ENCODE results near the gene HAUS1. TPM values are rescaled to one million over a fixed set of nuclear protein-coding genes. Genes with fewer than 3 reads are reported as not detected.

Gene HAUS1
- total and polyA plus RNA-seq, 2 of the 8 experiments (the other 6 are each of a cell fraction or from before 2014, with no cell fraction given): 104 TPM

GRCh38 chr18:46095532-46095931 lies 8.7 kb upstream of the HAUS1 start:
- H4K20me1 ChIP-seq (replicated peaks in 1 of 2; ENCODE audit: control insufficient read depth in 1 of 2, insufficient read depth in 2 of 2, low read length in 2 of 2): peaks cover 1 to 8% of the 10 kb centered on the region in 2 experiments
- no peak overlapping the region for H2BK120ac ChIP-seq (replicated peaks; ENCODE audit: low read depth, low read length)
- no peak overlapping the region for H2BK12ac ChIP-seq (ENCODE audit: low read depth, low read length)
- ChIA-PET CTCF (ENCODE audit: partially characterized antibody) (interaction anchor here (2.3 kb wide), 1 partner anchor 22 kb away, joined by 8 read pairs; no protein-coding TSS in a partner anchor), POLR2A (ENCODE audit: partially characterized antibody) (interaction anchor here (0.7 to 4.6 kb wide), 4 partner anchors 9 to 32 kb away, joined by 3 to 30 read pairs (median 3); partner anchors contain the start of gene HAUS1)
- H4K8ac ChIP-seq (ENCODE audit: extremely low read depth, insufficient read depth, low read length): no peak overlapping the region
- peaks cover 10% of the 10 kb centered on the region for H3K23me2 ChIP-seq (ENCODE audit: low read depth, low read length)
- H2AK5ac ChIP-seq (ENCODE audit: low read depth, low read length): no peak overlapping the region
- H2BK20ac ChIP-seq (ENCODE audit: low read length): no peak overlapping the region
- no peak overlapping the region for H4K91ac ChIP-seq (replicated peaks; ENCODE audit: insufficient read length, low read length)
- H3K4me3 ChIP-seq (ENCODE audit: extremely low read depth in 1 of 4, insufficient read depth in 2 of 4, low read depth in 3 of 4, low read length in 4 of 4): no peak overlapping the region
- H3K27me3 ChIP-seq (replicated peaks in 1 of 4; ENCODE audit: control insufficient read depth in 3 of 4, extremely low read depth in 1 of 4, insufficient read depth in 3 of 4, low read length in 3 of 4): no peaks in the 10 kb centered on the region
- no peak for FAIRE-seq
- no peak overlapping the region for H2BK5ac ChIP-seq (ENCODE audit: low read depth, low read length)
- H2BK15ac ChIP-seq (ENCODE audit: low read length): no peak overlapping the region
- no peak overlapping the region for H3K56ac ChIP-seq (replicated peaks; ENCODE audit: insufficient read length, low read depth, low read length)
- no peak overlapping the region for H3K14ac ChIP-seq (ENCODE audit: insufficient read length)
- peaks cover 14 to 44% (median 29%) of the 10 kb centered on the region in 4 experiments for H3K36me3 ChIP-seq (ENCODE audit: control insufficient read depth in 2 of 4, insufficient read depth in 4 of 4, low read length in 3 of 4)
- WGBS, 2 experiments (ENCODE audit: extremely low coverage in 1 of 2, insufficient coverage in 1 of 2, insufficient read length in 1 of 2, insufficient replicate concordance in 2 of 2, low coverage in 1 of 2, low lambda C conversion rate in 2 of 2, missing lambda C conversion rate in 1 of 2): 90% methylated on average over 10 of the region's 10 CpGs; no CpG with 5 or more reads in 1 of the 2 experiments
- H3K79me1 ChIP-seq (ENCODE audit: low read depth, low read length): no peaks in the 10 kb centered on the region
- H3K9ac ChIP-seq (replicated peaks in 1 of 4; ENCODE audit: extremely low read depth in 1 of 4, low read depth in 3 of 4, low read length in 3 of 4): no peak overlapping the region
- H2AFZ ChIP-seq (ENCODE audit: low read length): no peak overlapping the region
- peak overlapping the region in 1 of 2 experiments; percentile 3; a peak in 1 of 4 replicates for H3K4me2 ChIP-seq (ENCODE audit: insufficient read depth in 1 of 2, low read depth in 2 of 2, low read length in 2 of 2)
- no peak for DNase-seq (ENCODE audit: low read depth in 1 of 2, low spot score in 2 of 2)
- no peak overlapping the region for H3K23ac ChIP-seq (ENCODE audit: insufficient read length)
- H3K79me2 ChIP-seq (ENCODE audit: control insufficient read depth in 1 of 2, insufficient read depth in 2 of 2, low read length in 2 of 2): peaks cover 24 to 71% of the 10 kb centered on the region in 2 experiments
- no peak overlapping the region for H3K4ac ChIP-seq (replicated peaks; ENCODE audit: insufficient read length, low read depth, low read length)
- H3K27ac ChIP-seq (ENCODE audit: low read depth, low read length): no peak overlapping the region
- H4K5ac ChIP-seq (ENCODE audit: insufficient read length, low read depth, low read length): no peak overlapping the region
- no peaks in the 10 kb centered on the region for H3K9me3 ChIP-seq (ENCODE audit: insufficient read depth in 2 of 2, low read depth in 1 of 2, low read length in 1 of 2)
- H3K18ac ChIP-seq (ENCODE audit: extremely low read depth, low read length): no peak overlapping the region
- H3K4me1 ChIP-seq (replicated peaks in 1 of 4; ENCODE audit: control insufficient read depth in 3 of 4, insufficient read depth in 4 of 4, low read length in 3 of 4): peaks cover 0 to 3% (median 2%) of the 10 kb centered on the region in 4 experiments; a peak in 6 of 7 replicates
- TF ChIP-seq POLR2A (IDR thresholded peaks at IDR 0.05; ENCODE audit: control extremely low read depth in 1 of 2, low read depth in 2 of 2, low read length in 2 of 2) (no peak), RFX5 (IDR thresholded peaks at IDR 0.05; ENCODE audit: borderline replicate concordance, low read depth, low read length) (no peak), ATF3 (IDR thresholded peaks at IDR 0.05; ENCODE audit: insufficient read depth, low read depth, low read length) (no peak), FOSL1 (IDR thresholded peaks at IDR 0.05; ENCODE audit: insufficient read depth, low read depth, low read length) (no peak), CBX8 (IDR thresholded peaks at IDR 0.05; ENCODE audit: borderline replicate concordance, low read depth, low read length) (no peak)
